DND-41 (cell line): ENCODE data around the gene GPR39.

ENCODE experiments used
- EZH2 ChIP-seq: IDR thresholded peaks from 3 replicates; pipeline ENCODE4 v1.6.1; 2012; ENCODE audit warnings: borderline replicate concordance, low read depth, mild to moderate bottlenecking, moderate library complexity, low read length, inconsistent platforms; ENCODE audit not compliant: severe bottlenecking
- TF ChIP-seq, protein P1 (sequence below): IDR thresholded peaks from 2 replicates; pipeline ENCODE4 v1.5.1; 2012; ENCODE audit warnings: borderline replicate concordance, low read length, moderate library complexity, mild to moderate bottlenecking; ENCODE audit not compliant: poor library complexity, severe bottlenecking; ENCODE audit errors: extremely low read depth

DNA sequence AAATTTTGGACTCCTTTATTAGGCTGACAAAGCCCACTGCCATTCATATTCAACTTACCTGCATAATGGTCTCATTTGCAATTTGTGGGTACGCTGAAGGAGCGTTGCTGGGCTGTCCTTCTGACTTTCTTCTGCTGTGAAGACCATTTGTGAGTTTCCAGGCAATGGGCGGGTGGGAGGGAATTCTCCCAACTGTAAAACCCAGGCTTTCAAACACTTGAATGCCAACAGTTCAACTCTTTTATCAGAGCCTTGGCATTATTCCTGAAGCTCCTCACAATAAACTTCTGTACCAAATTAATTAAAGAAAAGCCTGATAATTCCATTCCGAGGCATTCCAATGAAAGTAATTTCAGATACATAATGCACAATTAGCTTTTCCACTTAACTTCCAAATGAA is 35.2 kb upstream of the GPR39 start:
- TF ChIP-seq, protein P1, sequence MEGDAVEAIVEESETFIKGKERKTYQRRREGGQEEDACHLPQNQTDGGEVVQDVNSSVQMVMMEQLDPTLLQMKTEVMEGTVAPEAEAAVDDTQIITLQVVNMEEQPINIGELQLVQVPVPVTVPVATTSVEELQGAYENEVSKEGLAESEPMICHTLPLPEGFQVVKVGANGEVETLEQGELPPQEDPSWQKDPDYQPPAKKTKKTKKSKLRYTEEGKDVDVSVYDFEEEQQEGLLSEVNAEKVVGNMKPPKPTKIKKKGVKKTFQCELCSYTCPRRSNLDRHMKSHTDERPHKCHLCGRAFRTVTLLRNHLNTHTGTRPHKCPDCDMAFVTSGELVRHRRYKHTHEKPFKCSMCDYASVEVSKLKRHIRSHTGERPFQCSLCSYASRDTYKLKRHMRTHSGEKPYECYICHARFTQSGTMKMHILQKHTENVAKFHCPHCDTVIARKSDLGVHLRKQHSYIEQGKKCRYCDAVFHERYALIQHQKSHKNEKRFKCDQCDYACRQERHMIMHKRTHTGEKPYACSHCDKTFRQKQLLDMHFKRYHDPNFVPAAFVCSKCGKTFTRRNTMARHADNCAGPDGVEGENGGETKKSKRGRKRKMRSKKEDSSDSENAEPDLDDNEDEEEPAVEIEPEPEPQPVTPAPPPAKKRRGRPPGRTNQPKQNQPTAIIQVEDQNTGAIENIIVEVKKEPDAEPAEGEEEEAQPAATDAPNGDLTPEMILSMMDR, result no peak
- no peak for TF ChIP-seq EZH2
